Activated naive CD8-positive, alpha-beta T cell treated with anti-CD3 and anti-CD28 coated beads, Interleukin-2, amount 50 U/mL, for 24 hours (primary cell): ENCODE data around the gene MST1.
A peak's percentile ranks its signal among the peaks of the same experiment; 100 is the strongest.

Experiments
- ATAC-seq: fragments of 150-1000 bp; cut with Tn5 transposase; one replicate; pipeline ENCODE4 v1.10.0; 2021
- DNase-seq: peaks from one replicate; pipeline ENCODE4 v3.0.0; 2021
- H3K27ac Mint-ChIP-seq: one replicate; pipeline ENCODE4 v1.8.0; 2021; ENCODE audit warnings: mild to moderate bottlenecking, mixed read lengths
- H3K27me3 Mint-ChIP-seq: one replicate; pipeline ENCODE4 v1.8.0; 2021; ENCODE audit warnings: mixed read lengths
- H3K36me3 Mint-ChIP-seq: one replicate; pipeline ENCODE4 v1.8.0; 2021; ENCODE audit warnings: low read depth, mixed read lengths
- H3K4me1 Mint-ChIP-seq: one replicate; pipeline ENCODE4 v1.8.0; 2021; ENCODE audit warnings: mixed read lengths
- H3K4me3 Mint-ChIP-seq: one replicate; pipeline ENCODE4 v1.8.0; 2021; ENCODE audit warnings: mild to moderate bottlenecking, moderate library complexity, mixed read lengths
- H3K9me3 Mint-ChIP-seq: one replicate; pipeline ENCODE4 v1.8.0; 2021; ENCODE audit warnings: mixed read lengths

Gene MST1

DNA sequence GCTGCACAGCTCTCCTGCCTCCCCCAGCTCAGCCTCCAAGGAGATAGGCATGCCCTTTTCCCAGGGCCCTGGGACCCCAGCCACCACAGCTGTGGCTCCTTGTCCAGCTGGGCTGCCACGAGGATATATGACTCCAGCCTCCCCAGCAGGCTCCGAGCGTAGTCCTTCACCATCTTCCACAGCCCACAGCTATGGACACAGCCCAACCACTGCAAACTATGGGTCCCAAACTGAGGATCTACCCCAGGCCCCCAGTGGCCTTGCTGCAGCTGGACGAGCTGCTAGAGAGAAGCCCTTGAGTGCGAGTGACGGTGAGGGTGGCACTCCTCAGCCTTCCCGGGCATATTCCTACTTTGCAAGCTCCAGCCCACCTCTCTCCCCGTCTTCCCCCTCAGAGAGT, 35.7 kb downstream of the MST1 start:
- ATAC-seq (no peak), DNase-seq (no peak)
- no peak overlapping the region for H3K4me3 Mint-ChIP-seq
- no peaks in the 10 kb centered on the region for H3K36me3 Mint-ChIP-seq
- no peaks in the 10 kb centered on the region for H3K9me3 Mint-ChIP-seq
- no peak overlapping the region for H3K27ac Mint-ChIP-seq
- H3K4me1 Mint-ChIP-seq: peaks cover 3% of the 10 kb centered on the region
- peaks cover 3% of the 10 kb centered on the region for H3K27me3 Mint-ChIP-seq

- ATAC-seq (no peak), DNase-seq (no peak)
- Mint-ChIP-seq H3K27ac (no peak overlapping the region), H3K27me3 (peaks cover 3% of the 10 kb centered on the region), H3K4me3 (no peak overlapping the region), H3K9me3 (no peaks in the 10 kb centered on the region), H3K36me3 (no peaks in the 10 kb centered on the region), H3K4me1 (peaks cover 3% of the 10 kb centered on the region)
Measured at GRCh38 chr3:49652903-49653415, 36.3 kb downstream of the MST1 start.

DNA sequence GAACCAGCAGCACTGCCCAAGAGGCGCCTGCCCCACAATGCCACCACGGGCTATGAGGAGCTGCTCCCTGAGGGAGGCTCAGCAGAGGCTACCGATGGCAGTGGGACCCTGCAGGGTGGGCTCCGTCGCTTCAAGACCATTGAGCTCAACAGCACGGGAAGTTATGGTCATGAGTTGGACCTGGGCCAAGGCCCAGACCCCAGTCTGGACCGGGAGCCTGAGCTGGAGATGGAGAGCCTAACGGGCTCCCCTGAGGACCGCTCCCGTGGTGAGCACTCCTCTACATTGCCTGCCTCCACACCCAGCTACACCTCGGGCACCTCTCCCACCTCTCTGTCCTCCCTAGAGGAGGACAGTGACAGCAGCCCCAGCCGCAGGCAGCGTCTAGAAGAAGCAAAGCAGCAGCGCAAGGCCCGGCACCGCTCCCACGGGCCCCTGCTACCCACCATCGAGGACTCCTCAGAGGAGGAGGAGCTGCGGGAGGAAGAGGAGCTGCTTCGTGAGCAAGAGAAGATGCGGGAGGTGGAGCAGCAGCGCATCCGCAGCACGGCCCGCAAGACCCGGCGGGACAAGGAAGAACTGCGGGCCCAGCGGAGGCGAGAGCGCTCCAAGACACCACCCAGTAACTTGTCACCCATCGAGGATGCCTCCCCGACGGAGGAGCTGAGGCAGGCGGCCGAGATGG, 36.9 kb downstream of the MST1 start:
- no peaks in the 10 kb centered on the region for H3K36me3 Mint-ChIP-seq
- no peak overlapping the region for H3K27ac Mint-ChIP-seq
- H3K4me3 Mint-ChIP-seq: no peak overlapping the region
- peaks cover 3% of the 10 kb centered on the region for H3K27me3 Mint-ChIP-seq
- DNase-seq (no peak), ATAC-seq (no peak)
- peaks cover 3% of the 10 kb centered on the region for H3K4me1 Mint-ChIP-seq
- no peaks in the 10 kb centered on the region for H3K9me3 Mint-ChIP-seq

DNA sequence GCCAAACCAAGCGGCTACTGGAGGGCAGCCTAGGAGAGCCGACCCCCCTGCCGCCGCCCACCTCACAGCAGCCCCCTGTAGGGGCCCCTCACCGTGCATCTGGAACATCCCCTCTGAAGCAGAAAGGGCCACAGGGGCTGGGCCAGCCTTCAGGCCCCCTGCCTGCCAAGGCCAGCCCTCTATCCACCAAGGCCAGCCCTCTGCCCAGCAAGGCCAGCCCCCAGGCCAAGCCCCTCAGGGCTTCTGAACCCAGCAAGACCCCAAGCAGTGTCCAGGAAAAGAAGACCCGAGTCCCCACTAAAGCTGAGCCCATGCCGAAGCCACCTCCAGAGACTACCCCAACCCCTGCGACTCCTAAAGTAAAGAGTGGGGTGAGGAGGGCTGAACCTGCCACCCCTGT, 38.6 kb downstream of the MST1 start:
- no peak overlapping the region for H3K4me3 Mint-ChIP-seq
- H3K27ac Mint-ChIP-seq: no peak overlapping the region
- H3K36me3 Mint-ChIP-seq: no peaks in the 10 kb centered on the region

GRCh38 chr3:49650177-49650576, 39.1 kb downstream of the MST1 start:
- no peak overlapping the region for H3K27ac Mint-ChIP-seq
- DNase-seq (no peak), ATAC-seq (no peak)
- H3K4me3 Mint-ChIP-seq: no peak overlapping the region
- H3K36me3 Mint-ChIP-seq: no peaks in the 10 kb centered on the region
- peaks cover 3% of the 10 kb centered on the region for H3K4me1 Mint-ChIP-seq
- no peaks in the 10 kb centered on the region for H3K9me3 Mint-ChIP-seq
- no peaks in the 10 kb centered on the region for H3K27me3 Mint-ChIP-seq

More for the DNA sequence above, 38.6 kb downstream of the MST1 start:
- no peak for DNase-seq
- no peak for ATAC-seq
- Mint-ChIP-seq H3K9me3 (no peaks in the 10 kb centered on the region), H3K27me3 (no peaks in the 10 kb centered on the region), H3K4me1 (peaks cover 3% of the 10 kb centered on the region)

DNA sequence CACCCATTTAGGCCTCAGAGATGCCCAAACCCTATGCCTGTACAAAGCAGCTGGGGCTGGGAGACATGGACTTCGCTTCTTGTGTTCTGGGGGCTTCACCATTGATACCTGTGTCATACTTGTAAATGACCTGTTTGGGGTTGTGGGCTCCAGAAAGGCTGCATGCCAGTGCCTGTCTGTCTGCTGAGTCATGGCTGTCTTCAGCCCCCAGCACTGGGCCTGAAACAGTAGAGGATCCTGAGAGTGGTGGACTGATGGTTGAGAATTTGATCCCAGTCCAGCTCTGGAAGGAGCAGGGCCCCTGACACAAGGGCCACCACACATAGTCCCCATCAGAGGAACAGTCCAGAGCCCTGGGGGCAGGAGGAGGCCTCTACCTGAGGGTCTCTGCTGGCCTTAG, 39.7 kb downstream of the MST1 start:
- H3K27ac Mint-ChIP-seq: no peak overlapping the region
- H3K9me3 Mint-ChIP-seq: no peaks in the 10 kb centered on the region
- no peak overlapping the region for H3K4me3 Mint-ChIP-seq
- ATAC-seq (peak; percentile 11), DNase-seq (no peak)
- H3K27me3 Mint-ChIP-seq: no peaks in the 10 kb centered on the region
- H3K36me3 Mint-ChIP-seq: no peaks in the 10 kb centered on the region
- peaks cover 3% of the 10 kb centered on the region for H3K4me1 Mint-ChIP-seq

GRCh38 chr3:49648354-49649019, 40.8 kb downstream of the MST1 start:
- Mint-ChIP-seq H3K27ac (no peak overlapping the region), H3K27me3 (no peaks in the 10 kb centered on the region), H3K4me3 (no peak overlapping the region), H3K9me3 (no peaks in the 10 kb centered on the region), H3K4me1 (peaks cover 3% of the 10 kb centered on the region), H3K36me3 (no peaks in the 10 kb centered on the region)
- no peak for ATAC-seq
- no peak for DNase-seq

- Mint-ChIP-seq H3K9me3 (no peaks in the 10 kb centered on the region), H3K27ac (no peak overlapping the region), H3K36me3 (no peaks in the 10 kb centered on the region), H3K4me1 (peaks cover 3% of the 10 kb centered on the region), H3K4me3 (no peak overlapping the region), H3K27me3 (no peaks in the 10 kb centered on the region)
- DNase-seq: no peak
- no peak for ATAC-seq
Measured at GRCh38 chr3:49647741-49648140, 41.5 kb downstream of the MST1 start.

DNA sequence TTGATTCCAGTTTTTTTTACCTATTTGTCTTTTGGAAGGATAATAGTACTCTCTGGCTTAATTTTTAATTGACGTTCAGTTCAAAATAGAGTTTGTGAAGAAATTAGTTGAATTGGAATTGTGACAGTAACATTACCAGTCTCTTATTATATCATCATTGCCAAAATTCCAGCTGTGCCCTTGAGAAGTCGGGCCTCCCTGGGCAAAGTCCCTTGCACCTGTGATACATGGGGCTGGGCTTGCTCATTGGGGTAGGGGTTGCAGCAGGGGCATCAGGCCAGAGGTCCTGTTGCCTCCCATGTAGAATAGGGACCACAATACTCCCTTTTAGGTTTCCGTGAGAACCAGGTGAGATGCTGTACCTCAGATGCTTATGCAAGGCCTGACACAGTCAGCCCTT, 43.0 kb downstream of the MST1 start:
- H3K27ac Mint-ChIP-seq: no peak overlapping the region
- no peak overlapping the region for H3K4me3 Mint-ChIP-seq
- H3K36me3 Mint-ChIP-seq: no peaks in the 10 kb centered on the region
- H3K9me3 Mint-ChIP-seq: no peaks in the 10 kb centered on the region
- H3K27me3 Mint-ChIP-seq: no peaks in the 10 kb centered on the region
- no peak for ATAC-seq
- no peak for DNase-seq
- peaks cover 3% of the 10 kb centered on the region for H3K4me1 Mint-ChIP-seq

- no peak for DNase-seq
- Mint-ChIP-seq H3K27ac (no peak overlapping the region), H3K9me3 (no peaks in the 10 kb centered on the region), H3K4me3 (no peak overlapping the region), H3K4me1 (no peaks in the 10 kb centered on the region), H3K27me3 (no peaks in the 10 kb centered on the region), H3K36me3 (no peaks in the 10 kb centered on the region)
- ATAC-seq: no peak
Measured at GRCh38 chr3:49644684-49645083, 44.6 kb downstream of the MST1 start.

GRCh38 chr3:49642708-49643145, 46.5 kb downstream of the MST1 start:
- Mint-ChIP-seq H3K4me3 (no peak overlapping the region), H3K9me3 (no peaks in the 10 kb centered on the region), H3K36me3 (no peaks in the 10 kb centered on the region), H3K4me1 (no peaks in the 10 kb centered on the region), H3K27ac (no peak overlapping the region), H3K27me3 (no peaks in the 10 kb centered on the region)
- ATAC-seq: no peak
- no peak for DNase-seq

DNA sequence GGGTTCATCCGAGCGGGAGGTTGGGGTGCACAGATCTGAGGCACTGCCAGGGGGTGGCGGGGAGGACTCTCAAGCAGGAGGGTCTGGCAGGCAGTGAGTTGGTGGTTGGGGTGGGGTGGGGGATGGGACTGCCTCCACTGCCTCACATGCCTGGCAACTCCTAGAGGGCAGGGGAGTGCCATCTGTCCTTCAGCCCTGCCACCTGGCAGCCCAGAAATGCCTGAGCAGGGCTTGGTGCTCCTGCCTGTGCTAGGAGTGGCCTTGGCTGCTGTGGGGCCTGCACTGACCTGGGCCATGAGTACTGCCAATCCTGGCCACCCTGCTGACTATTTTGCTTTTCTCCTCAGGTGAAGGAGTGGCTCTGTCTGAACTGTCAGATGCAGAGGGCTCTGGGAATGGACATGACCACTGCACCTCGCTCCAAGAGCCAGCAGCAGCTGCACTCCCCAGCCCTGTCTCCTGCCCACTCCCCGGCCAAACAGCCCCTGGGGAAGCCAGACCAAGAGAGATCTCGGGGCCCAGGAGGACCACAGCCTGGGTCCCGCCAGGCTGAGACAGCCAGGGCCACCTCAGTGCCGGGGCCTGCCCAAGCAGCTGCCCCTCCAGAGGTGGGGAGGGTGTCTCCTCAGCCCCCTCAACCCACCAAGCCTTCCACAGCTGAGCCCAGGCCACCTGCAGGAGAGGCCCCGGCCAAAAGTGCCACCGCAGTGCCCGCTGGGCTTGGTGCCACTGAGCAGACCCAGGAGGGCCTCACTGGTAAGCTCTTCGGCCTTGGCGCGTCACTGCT, 47.2 kb downstream of the MST1 start:
- Mint-ChIP-seq H3K36me3 (no peaks in the 10 kb centered on the region), H3K4me3 (no peak overlapping the region), H3K27ac (no peak overlapping the region), H3K4me1 (no peaks in the 10 kb centered on the region), H3K27me3 (no peaks in the 10 kb centered on the region), H3K9me3 (no peaks in the 10 kb centered on the region)
- no peak for ATAC-seq
- DNase-seq: no peak

DNA sequence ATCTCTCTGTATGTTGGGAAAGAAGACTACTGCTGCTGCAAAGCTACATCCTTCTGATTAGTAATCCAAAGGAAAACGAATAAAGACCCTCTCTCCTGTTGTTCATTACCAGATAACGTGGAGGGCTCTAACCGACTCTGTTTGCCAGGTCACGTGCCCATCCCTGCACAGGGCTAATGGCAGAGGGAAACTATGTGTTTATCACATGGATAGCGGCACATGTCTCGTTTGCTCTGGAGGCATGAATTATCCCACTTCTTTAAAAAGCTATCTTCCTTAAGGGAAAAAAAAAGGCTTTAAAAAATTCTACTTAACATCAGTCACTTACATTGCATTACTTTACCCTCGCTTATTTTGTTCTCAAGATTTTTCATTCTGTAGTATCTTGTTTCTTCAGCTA, 48.0 kb downstream of the MST1 start:
- Mint-ChIP-seq H3K27ac (no peak overlapping the region), H3K4me1 (no peaks in the 10 kb centered on the region), H3K4me3 (no peak overlapping the region), H3K36me3 (no peaks in the 10 kb centered on the region), H3K9me3 (no peaks in the 10 kb centered on the region), H3K27me3 (no peaks in the 10 kb centered on the region)
- ATAC-seq (no peak), DNase-seq (no peak)

GRCh38 chr3:49639551-49639950, 49.7 kb downstream of the MST1 start:
- DNase-seq: no peak

DNA sequence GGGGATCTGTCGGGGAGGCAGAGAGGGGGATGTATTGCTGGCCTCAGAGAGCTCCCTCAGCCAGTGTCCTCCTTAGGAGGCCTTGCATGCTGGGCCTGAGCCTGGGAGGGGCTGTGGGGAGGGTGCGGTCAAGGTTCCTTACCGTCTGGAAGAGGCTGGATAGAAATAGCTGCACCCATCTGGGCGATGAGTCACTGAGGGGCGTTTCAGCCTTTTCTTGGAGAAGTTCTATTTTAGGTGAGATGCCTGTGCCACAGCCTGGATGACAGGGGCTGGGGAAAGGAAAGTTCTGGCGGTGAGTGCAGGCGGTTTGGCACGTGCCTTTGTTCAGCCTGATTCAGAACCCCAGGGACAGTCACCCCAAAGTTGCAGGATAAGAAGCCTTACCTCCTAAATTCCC, 50.8 kb downstream of the MST1 start:
- Mint-ChIP-seq H3K9me3 (no peaks in the 10 kb centered on the region), H3K27ac (no peak overlapping the region), H3K27me3 (no peaks in the 10 kb centered on the region), H3K4me3 (no peak overlapping the region), H3K36me3 (no peaks in the 10 kb centered on the region), H3K4me1 (no peaks in the 10 kb centered on the region)
- DNase-seq (no peak), ATAC-seq (no peak)

More at GRCh38 chr3:49639551-49639950, 49.7 kb downstream of the MST1 start:
- no peak overlapping the region for H3K4me3 Mint-ChIP-seq
- H3K36me3 Mint-ChIP-seq: no peaks in the 10 kb centered on the region
- H3K4me1 Mint-ChIP-seq: no peaks in the 10 kb centered on the region
- H3K27me3 Mint-ChIP-seq: no peaks in the 10 kb centered on the region
- no peak for ATAC-seq
- H3K27ac Mint-ChIP-seq: no peak overlapping the region
- no peaks in the 10 kb centered on the region for H3K9me3 Mint-ChIP-seq
